ENCODE results near the gene CES3. TPM values are rescaled to one million over a fixed set of nuclear protein-coding genes. Genes with fewer than 3 reads are reported as not detected.
A peak's percentile ranks its signal among the peaks of the same experiment; 100 is the strongest.

CES3 gene
- total RNA-seq, 1 donor from 2014 or later = 1.0 TPM

DNA sequence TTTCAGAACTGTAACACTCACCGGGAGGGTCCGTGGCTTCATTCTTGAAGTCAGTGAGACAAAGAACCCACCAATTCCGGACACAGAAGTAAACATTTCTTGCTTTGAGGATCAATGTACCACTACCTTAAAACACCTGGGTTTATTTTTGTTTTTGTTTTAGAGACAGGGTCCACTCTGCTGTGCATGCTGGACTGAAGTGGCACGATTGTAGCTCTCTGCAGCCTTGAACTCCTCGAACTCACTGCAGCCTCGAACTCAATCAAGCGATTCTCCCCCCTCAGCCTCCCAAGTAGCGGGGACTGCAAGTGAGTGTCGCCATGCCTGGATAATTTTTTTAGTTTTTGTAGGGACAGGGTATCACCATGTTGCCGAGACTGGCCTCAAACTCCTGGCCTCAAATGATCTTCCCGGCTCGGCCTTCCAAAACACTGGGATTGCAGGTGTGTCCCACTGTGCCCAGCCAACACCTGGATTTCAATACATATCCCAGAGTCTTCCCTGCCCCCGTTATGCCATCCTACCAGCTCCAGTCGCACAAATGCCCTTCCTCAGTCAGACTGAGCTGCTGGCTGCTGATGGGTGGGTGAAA is 14.3 kb downstream of the CES3 start:
- TF ChIP-seq, protein P1, sequence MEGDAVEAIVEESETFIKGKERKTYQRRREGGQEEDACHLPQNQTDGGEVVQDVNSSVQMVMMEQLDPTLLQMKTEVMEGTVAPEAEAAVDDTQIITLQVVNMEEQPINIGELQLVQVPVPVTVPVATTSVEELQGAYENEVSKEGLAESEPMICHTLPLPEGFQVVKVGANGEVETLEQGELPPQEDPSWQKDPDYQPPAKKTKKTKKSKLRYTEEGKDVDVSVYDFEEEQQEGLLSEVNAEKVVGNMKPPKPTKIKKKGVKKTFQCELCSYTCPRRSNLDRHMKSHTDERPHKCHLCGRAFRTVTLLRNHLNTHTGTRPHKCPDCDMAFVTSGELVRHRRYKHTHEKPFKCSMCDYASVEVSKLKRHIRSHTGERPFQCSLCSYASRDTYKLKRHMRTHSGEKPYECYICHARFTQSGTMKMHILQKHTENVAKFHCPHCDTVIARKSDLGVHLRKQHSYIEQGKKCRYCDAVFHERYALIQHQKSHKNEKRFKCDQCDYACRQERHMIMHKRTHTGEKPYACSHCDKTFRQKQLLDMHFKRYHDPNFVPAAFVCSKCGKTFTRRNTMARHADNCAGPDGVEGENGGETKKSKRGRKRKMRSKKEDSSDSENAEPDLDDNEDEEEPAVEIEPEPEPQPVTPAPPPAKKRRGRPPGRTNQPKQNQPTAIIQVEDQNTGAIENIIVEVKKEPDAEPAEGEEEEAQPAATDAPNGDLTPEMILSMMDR (IDR thresholded peaks at IDR 0.05; ENCODE audit: borderline replicate concordance) = no peak
- no peak overlapping the region for H3K4me3 ChIP-seq
- H3K9me3 ChIP-seq (replicated peaks) = no peaks in the 10 kb centered on the region
- H3K36me3 ChIP-seq = no peaks in the 10 kb centered on the region
- H3K27me3 ChIP-seq (ENCODE audit: low read depth) = peaks cover 8% of the 10 kb centered on the region
- intact Hi-C loops (cut with micrococcal nuclease) = loop anchor here (5.0 kb wide), 1 partner anchor 177 kb away; the partner anchor contains the start of gene B3GNT9
- H3K4me1 ChIP-seq = no peaks in the 10 kb centered on the region
- no peak for DNase-seq
- no peak overlapping the region for H3K27ac ChIP-seq (replicated peaks)

GRCh38 chr16:66976746-66977145 is 15.7 kb downstream of the CES3 start:
- H3K4me1 ChIP-seq = no peaks in the 10 kb centered on the region
- H3K4me3 ChIP-seq = no peak overlapping the region
- H3K27me3 ChIP-seq (ENCODE audit: low read depth) = peaks cover 8% of the 10 kb centered on the region
- no peaks in the 10 kb centered on the region for H3K9me3 ChIP-seq (replicated peaks)
- no peaks in the 10 kb centered on the region for H3K36me3 ChIP-seq
- H3K27ac ChIP-seq (replicated peaks) = no peak overlapping the region
- DNase-seq = no peak
- intact Hi-C loops (cut with micrococcal nuclease) = loop anchor here (5.0 kb wide), 1 partner anchor 176 kb away; the partner anchor contains the start of gene B3GNT9
- TF ChIP-seq, protein P1 (IDR thresholded peaks at IDR 0.05; ENCODE audit: borderline replicate concordance) = no peak

GRCh38 chr16:66977341-66978113 is 16.5 kb downstream of the CES3 start:
- H3K4me1 ChIP-seq = no peaks in the 10 kb centered on the region
- TF ChIP-seq, protein P1 (IDR thresholded peaks at IDR 0.05; ENCODE audit: borderline replicate concordance) = peak; percentile 98
- no peak overlapping the region for H3K27ac ChIP-seq (replicated peaks)
- DNase-seq = peak; percentile 87
- intact Hi-C loops (cut with micrococcal nuclease) = loop anchor here (5.0 kb wide), 1 partner anchor 175 kb away; the partner anchor contains the start of gene B3GNT9
- peaks cover 8% of the 10 kb centered on the region for H3K27me3 ChIP-seq (ENCODE audit: low read depth)
- no peak overlapping the region for H3K4me3 ChIP-seq
- H3K9me3 ChIP-seq (replicated peaks) = no peaks in the 10 kb centered on the region
- H3K36me3 ChIP-seq = no peaks in the 10 kb centered on the region

DNA sequence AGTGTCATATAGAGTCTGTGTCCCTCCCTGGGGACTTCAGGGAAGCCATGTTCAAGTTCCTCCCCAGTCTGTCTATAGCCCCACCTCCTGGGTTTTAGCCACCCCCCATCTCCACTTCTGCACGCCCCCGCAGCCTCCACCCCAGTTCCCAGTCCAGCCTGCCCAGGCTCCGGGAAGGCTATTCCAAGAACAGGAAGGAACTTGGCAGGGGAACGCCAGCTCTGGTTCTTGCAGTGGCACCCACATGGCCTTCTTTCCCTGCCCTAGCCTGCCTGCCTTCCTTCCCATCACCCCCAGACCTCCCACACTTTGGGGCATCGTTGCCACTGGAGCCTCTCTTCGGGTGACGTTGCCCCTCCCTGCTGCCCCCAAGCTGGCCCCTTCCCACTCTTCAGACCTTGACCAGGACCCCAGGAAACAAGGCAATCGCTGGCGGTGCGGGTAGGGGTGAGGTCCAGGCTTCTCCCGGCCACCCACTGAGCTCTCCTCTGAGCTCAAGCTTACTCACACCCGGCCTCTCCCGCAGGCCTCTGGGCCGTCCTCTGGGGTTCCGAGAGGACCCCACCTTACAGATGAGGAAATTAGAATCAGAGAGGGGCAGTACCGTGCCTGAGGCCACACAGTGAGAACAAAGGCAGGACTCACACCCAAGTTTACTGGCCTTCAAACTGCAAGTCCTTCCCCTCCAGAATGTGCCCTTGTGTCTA is 18.1 kb downstream of the CES3 start:
- H3K27ac ChIP-seq (replicated peaks) = no peak overlapping the region
- peak; percentile 48 for DNase-seq
- intact Hi-C loops (cut with micrococcal nuclease) = loop anchor here (5.0 kb wide), 1 partner anchor 173 kb away; the partner anchor contains the start of gene B3GNT9
- TF ChIP-seq, protein P1 (IDR thresholded peaks at IDR 0.05; ENCODE audit: borderline replicate concordance) = no peak
- H3K27me3 ChIP-seq (ENCODE audit: low read depth) = peaks cover 7% of the 10 kb centered on the region
- no peak overlapping the region for H3K4me3 ChIP-seq
- no peaks in the 10 kb centered on the region for H3K36me3 ChIP-seq
- no peaks in the 10 kb centered on the region for H3K9me3 ChIP-seq (replicated peaks)
- no peaks in the 10 kb centered on the region for H3K4me1 ChIP-seq

GRCh38 chr16:66983033-66983432 is 22.0 kb downstream of the CES3 start:
- no peaks in the 10 kb centered on the region for H3K27me3 ChIP-seq (ENCODE audit: low read depth)
- no peaks in the 10 kb centered on the region for H3K36me3 ChIP-seq
- intact Hi-C loops (cut with micrococcal nuclease) = no loop called here
- TF ChIP-seq, protein P1 (IDR thresholded peaks at IDR 0.05; ENCODE audit: borderline replicate concordance) = no peak
- no peaks in the 10 kb centered on the region for H3K4me1 ChIP-seq
- no peak overlapping the region for H3K4me3 ChIP-seq
- DNase-seq = no peak
- no peak overlapping the region for H3K27ac ChIP-seq (replicated peaks)
- no peaks in the 10 kb centered on the region for H3K9me3 ChIP-seq (replicated peaks)
